Karpas-422 (cell line): ENCODE data around the gene SEPTIN3. TPM values are rescaled to one million over a fixed set of nuclear protein-coding genes. Genes with fewer than 3 reads are reported as not detected.

Experiments used
- DNase-seq: peaks from one replicate; pipeline ENCODE4 v3.0.0-alpha.2; 2015
- H2AFZ ChIP-seq: fragments of 200-600 bp; sonication (generic); 2 replicates; pipeline ENCODE4 v1.6.1; 2014; ENCODE audit warnings: antibody characterized with exemption, low read length, mixed read lengths
- H3K27ac ChIP-seq: fragments of 200-600 bp; sonication (generic); 2 replicates; pipeline ENCODE4 v1.5.1; 2014; ENCODE audit warnings: mild to moderate bottlenecking, low read length, moderate library complexity
- H3K27me3 ChIP-seq: fragments of 200-600 bp; sonication (generic); 2 replicates; pipeline ENCODE4 v1.6.1; 2014; ENCODE audit warnings: low read length, mixed read lengths
- H3K36me3 ChIP-seq: fragments of 200-600 bp; sonication (generic); 2 replicates; pipeline ENCODE4 v1.6.1; 2014; ENCODE audit warnings: low read length, mixed read lengths; ENCODE audit not compliant: insufficient read depth
- H3K4me1 ChIP-seq: fragments of 200-600 bp; sonication (generic); 2 replicates; pipeline ENCODE4 v1.6.1; 2014; ENCODE audit warnings: mild to moderate bottlenecking, low read length, mixed read lengths
- H3K4me2 ChIP-seq: fragments of 200-600 bp; sonication (generic); 2 replicates; pipeline ENCODE4 v1.6.1; 2014; ENCODE audit warnings: low read length, low read depth, mild to moderate bottlenecking; ENCODE audit not compliant: poor library complexity, severe bottlenecking
- H3K4me3 ChIP-seq: fragments of 200-600 bp; sonication (generic); 2 replicates; pipeline ENCODE4 v1.5.1; 2014; ENCODE audit warnings: mild to moderate bottlenecking, antibody characterized with exemption, low read length, mixed read lengths
- H3K79me2 ChIP-seq: fragments of 200-600 bp; sonication (generic); 2 replicates; pipeline ENCODE4 v1.6.1; 2014; ENCODE audit warnings: mild to moderate bottlenecking, low read length, mixed read lengths
- H3K9ac ChIP-seq: fragments of 200-600 bp; sonication (generic); 2 replicates; pipeline ENCODE4 v1.6.0; 2014; ENCODE audit warnings: low read length
- H3K9me2 ChIP-seq: fragments of 200-600 bp; sonication (generic), shearing (Covaris generic); replicated peaks from 2 replicates; pipeline ENCODE4 v1.6.0; 2014; ENCODE audit warnings: mild to moderate bottlenecking, low read length, moderate library complexity; ENCODE audit not compliant: insufficient read depth
- H3K9me3 ChIP-seq: fragments of 300-700, 200-600 bp; sonication (generic); 2 replicates; pipeline ENCODE4 v1.6.1; 2014; ENCODE audit warnings: low read length, mixed read lengths
- H4K20me1 ChIP-seq: fragments of 200-600 bp; sonication (generic); 2 replicates; pipeline ENCODE4 v1.6.1; 2014; ENCODE audit warnings: mild to moderate bottlenecking, antibody characterized with exemption, low read length, low read depth; ENCODE audit not compliant: insufficient read depth
- total RNA-seq: library from RNA; depleted of rRNA; stranded (reverse); fragments of >200 nt; shearing (Covaris generic); gene quantifications from 2 replicates; pipeline ENCODE4 v1.2.3, GENCODE V29; 2014; ENCODE audit warnings: low replicate concordance

The SEPTIN3 gene
- total RNA-seq, 1 experiment from 2014 or later, result not detected

DNA sequence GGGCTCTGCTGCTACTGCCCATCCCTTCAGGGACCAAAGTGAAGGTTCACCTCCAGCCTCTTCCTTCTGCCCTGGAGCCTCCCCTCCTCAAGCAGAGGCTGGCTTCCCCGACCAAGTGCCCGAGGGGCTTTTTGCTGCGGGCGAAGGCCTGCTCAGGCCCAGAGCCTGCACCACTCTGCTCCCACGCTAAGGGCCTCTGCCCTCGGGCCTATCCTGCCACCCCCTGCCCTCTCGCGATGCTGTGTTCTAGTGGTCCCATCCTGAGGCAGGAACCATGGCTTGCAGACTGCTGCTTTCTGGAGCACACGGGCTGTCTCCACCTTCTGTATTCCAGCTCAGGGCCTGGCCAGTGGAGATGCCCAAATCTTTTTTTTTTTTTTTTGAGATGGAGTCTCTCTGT is 33.7 kb upstream of the SEPTIN3 start:
- Histone ChIP-seq H2AFZ (no peak overlapping the region), H3K4me2 (peak overlapping the region; percentile 50), H3K4me3 (no peak overlapping the region), H3K27me3 (no peaks in the 10 kb centered on the region), H3K79me2 (peaks cover 4% of the 10 kb centered on the region), H3K27ac (peak overlapping the region; percentile 100), H3K36me3 (peaks cover 12% of the 10 kb centered on the region), H3K4me1 (peaks cover 98% of the 10 kb centered on the region), H3K9me2 (no peaks in the 10 kb centered on the region), H3K9me3 (no peaks in the 10 kb centered on the region), H4K20me1 (no peaks in the 10 kb centered on the region), H3K9ac (peak overlapping the region; percentile 69)
- DNase-seq, result peak; percentile 66

DNA sequence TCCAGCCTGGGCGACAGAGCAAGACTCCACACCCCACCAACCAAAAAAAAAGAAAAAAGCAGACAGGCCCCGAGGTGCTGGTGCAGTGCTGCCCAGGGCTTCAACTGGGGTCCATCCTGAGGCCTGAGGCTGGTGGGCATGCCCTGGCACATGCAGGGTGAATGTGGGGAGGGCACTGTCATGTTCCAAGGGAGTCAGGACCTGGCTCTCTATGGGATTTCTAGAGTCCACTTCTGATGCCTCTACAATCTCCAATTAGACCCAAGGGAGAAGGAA is 32.4 kb upstream of the SEPTIN3 start:
- H3K4me3 ChIP-seq, result no peak overlapping the region
- peak overlapping the region; percentile 50 for H3K4me2 ChIP-seq
- H3K27me3 ChIP-seq, result no peaks in the 10 kb centered on the region
- H3K36me3 ChIP-seq, result peaks cover 17% of the 10 kb centered on the region
- no peaks in the 10 kb centered on the region for H4K20me1 ChIP-seq
- peak overlapping the region; percentile 69 for H3K9ac ChIP-seq
- no peak overlapping the region for H2AFZ ChIP-seq
- H3K4me1 ChIP-seq, result peaks cover 99% of the 10 kb centered on the region
- peak; percentile 70 for DNase-seq
- H3K27ac ChIP-seq, result peak overlapping the region; percentile 100
- peaks cover 4% of the 10 kb centered on the region for H3K79me2 ChIP-seq
- no peaks in the 10 kb centered on the region for H3K9me2 ChIP-seq
- no peaks in the 10 kb centered on the region for H3K9me3 ChIP-seq

DNA sequence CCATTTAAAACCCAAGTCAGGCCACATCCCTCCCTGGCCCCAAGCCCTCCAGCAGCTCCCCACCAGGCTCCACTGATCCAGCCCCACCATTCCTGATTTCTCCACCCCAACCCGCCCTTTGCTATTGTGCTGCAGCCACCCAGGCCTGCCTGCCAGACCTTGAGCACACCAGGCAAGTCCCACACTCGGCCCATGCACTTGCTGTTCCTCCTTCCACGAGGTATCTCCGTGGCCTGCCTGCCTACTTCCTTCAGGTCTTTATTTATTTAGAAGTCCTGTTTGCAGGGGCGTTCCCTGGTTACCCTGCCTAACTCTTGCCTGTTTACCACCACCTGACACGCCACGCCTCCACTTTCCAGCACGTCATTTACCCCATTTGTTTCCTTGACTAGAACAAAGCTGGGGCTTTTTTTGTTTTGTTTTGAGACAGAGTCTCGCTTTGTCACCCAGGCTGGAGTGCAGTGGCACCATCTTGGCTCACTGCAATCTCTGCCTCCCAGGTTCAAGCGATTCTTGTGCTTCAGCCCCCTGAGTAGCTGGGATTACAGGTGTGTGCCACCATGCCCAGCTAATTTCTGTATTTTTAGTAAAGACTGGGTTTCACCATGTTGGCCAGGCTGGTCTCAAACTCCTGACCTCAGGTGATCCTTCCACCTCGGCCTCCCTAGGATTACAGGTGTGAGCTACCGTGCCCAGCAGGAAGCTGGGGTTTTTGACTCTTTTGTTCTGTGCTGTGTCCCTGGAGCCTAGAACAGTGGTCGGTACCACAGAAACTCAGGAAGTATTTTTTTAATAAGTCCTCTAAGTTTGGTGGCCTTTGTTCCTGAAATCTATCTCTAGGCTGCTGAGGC is 29.0 kb upstream of the SEPTIN3 start:
- H3K4me3 ChIP-seq, result peak overlapping the region; percentile 27; the same call in 1 of the 2 replicates
- peak; percentile 89 for DNase-seq
- peak overlapping the region; percentile 40 for H3K4me2 ChIP-seq

DNA sequence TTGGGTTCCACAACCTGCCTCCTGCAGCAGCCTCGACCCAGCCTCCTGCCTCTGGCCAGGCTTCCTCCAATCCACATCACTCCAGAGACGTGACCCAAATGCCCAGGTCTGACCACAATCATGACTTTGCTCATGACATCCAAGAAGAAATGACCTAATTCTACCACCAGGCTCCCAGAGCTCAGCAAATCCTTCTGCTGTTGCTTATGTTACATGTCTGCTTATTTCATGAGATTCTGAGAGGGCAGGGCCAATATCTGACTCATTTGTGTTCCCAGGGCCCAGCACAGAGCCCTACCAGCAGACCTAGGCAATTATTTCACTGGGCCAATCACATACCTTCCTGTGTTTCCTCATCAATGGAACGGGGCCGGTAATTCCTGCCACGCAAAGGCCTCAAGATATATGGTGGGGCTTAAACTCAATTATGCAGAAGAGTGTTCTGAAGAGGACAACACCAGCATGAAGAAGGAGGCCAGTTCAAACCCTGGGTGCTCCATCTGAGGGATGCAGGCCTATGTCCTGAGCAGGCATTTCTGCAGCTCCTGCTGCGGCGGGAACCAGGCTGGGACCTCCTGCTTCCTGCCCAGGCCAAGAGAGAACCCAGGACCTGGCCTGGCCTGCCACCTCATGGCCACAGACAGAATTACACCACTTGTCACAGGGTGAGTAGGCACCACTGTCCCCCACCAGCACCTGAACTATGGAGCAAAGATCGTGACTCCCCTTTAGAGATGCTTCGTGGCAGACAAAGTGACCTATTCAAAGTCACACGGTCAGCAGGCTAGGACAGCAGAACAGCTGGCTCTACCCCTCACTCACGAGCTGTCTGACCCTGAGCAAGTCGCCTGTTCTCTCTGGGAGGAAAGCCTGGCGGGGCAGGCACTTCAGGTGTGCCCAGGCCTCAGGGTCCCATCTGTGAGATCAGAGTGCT is 28.1 kb upstream of the SEPTIN3 start:
- Histone ChIP-seq H3K9me2 (no peaks in the 10 kb centered on the region), H3K4me2 (peak overlapping the region; percentile 40), H3K9ac (peak overlapping the region; percentile 58), H3K9me3 (no peaks in the 10 kb centered on the region), H3K27me3 (no peaks in the 10 kb centered on the region), H4K20me1 (no peaks in the 10 kb centered on the region), H3K4me3 (peak overlapping the region; percentile 27; the same call in 1 of the 2 replicates), H3K79me2 (peaks cover 18% of the 10 kb centered on the region), H2AFZ (no peak overlapping the region), H3K4me1 (peaks cover 86% of the 10 kb centered on the region), H3K36me3 (peaks cover 37% of the 10 kb centered on the region), H3K27ac (peak overlapping the region; percentile 100)
- DNase-seq, result peak; percentile 93

More for the DNA sequence above, 29.0 kb upstream of the SEPTIN3 start:
- Histone ChIP-seq H3K9me3 (no peaks in the 10 kb centered on the region), H3K27ac (peak overlapping the region; percentile 100), H3K79me2 (peaks cover 12% of the 10 kb centered on the region), H3K9ac (peak overlapping the region; percentile 63), H3K27me3 (no peaks in the 10 kb centered on the region), H3K4me1 (peaks cover 94% of the 10 kb centered on the region), H3K36me3 (peaks cover 37% of the 10 kb centered on the region), H2AFZ (no peak overlapping the region), H3K9me2 (no peaks in the 10 kb centered on the region), H4K20me1 (no peaks in the 10 kb centered on the region)

DNA sequence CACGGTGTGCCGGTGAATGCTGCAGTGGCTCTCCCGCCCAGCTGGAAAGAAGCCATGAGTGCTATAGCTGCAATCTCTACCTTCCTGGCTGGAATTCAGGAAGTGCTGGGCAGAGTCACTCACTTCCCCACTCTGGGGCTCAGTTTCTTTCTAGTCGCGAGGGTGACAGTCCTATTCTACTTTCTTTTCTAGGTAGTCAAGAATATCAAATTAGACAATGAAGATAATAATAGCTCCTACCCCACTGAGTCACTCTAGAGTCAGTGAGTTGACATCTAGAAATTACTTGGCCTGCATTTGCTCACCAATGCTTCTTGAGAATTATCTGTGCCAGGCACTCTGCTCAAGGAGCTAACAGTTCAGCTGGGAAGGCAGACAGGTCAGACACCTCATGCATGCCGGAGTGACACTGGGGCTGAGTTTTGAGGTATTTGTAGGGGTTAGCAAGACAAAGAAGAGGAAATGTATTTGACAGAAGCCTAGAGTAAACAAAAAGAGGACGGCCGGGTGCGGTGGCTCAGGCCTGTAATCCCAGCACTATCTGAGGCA is 25.5 kb upstream of the SEPTIN3 start:
- Histone ChIP-seq H3K27me3 (no peaks in the 10 kb centered on the region), H3K9me2 (no peaks in the 10 kb centered on the region), H3K79me2 (peaks cover 23% of the 10 kb centered on the region), H3K4me1 (peaks cover 77% of the 10 kb centered on the region), H3K9ac (peak overlapping the region; percentile 29), H3K4me2 (peak overlapping the region; percentile 43), H4K20me1 (no peaks in the 10 kb centered on the region), H2AFZ (no peak overlapping the region), H3K9me3 (no peaks in the 10 kb centered on the region), H3K36me3 (peaks cover 33% of the 10 kb centered on the region), H3K4me3 (no peak overlapping the region), H3K27ac (peak overlapping the region; percentile 99)
- DNase-seq, result peak; percentile 46

DNA sequence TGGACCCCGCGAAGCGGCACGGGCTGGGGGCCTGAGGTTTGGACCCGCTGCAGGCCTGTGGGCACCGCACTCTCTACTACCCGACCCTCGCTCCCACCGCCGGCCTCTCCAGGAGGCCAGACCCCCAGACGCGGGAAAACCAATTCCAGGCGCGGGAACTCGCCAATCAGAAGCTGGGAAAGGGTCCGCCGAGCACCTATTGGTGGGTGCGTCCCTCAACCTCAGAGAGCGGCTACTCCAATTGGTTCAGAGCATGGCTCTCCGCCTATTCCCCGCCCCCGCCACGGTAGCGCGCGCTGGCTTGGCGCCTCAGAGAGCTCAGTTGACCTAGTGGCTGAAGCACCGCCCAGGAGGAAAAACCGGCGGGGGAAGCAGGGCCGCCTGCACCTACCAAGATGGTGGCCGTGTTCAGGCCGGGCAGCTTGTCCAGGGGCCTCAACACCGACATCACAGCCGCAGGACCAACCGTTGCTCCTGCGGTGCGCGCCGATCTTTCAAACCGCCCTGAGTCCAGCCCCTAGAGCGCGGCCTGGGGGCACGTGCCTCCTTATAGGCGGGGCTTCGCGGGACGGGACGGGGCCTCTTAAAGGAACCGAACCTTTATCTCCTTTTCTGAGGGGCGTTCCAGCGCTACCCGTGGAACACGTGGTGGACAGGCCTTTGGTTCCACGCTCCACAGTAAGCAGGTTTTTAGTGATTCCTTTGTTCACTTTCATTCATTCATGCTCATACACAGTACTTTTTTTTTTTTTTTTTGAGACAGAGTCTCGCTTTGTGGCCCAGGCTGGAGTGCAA is 22.4 kb upstream of the SEPTIN3 start, which contains the start of gene CENPM:
Gene CENPM (minus strand): TSS at position 524 of the 795 bp plus-strand sequence. CDS start 76 bp downstream, at position 448.
- Histone ChIP-seq H2AFZ (no peak within 1 kb of the TSS), H3K4me2 (peak within 1 kb of the TSS; percentile 88), H3K4me1 (peaks cover 77% of the 10 kb centered on the region), H3K4me3 (peak within 1 kb of the TSS; percentile 91), H4K20me1 (no peaks in the 10 kb centered on the region), H3K9ac (peak within 1 kb of the TSS; percentile 91), H3K27ac (peak within 1 kb of the TSS; percentile 99), H3K79me2 (peaks cover 19% of the 10 kb centered on the region), H3K27me3 (no peaks in the 10 kb centered on the region), H3K9me3 (no peaks in the 10 kb centered on the region), H3K9me2 (no peaks in the 10 kb centered on the region), H3K36me3 (peaks cover 20% of the 10 kb centered on the region)
- peak; percentile 98 for DNase-seq

DNA sequence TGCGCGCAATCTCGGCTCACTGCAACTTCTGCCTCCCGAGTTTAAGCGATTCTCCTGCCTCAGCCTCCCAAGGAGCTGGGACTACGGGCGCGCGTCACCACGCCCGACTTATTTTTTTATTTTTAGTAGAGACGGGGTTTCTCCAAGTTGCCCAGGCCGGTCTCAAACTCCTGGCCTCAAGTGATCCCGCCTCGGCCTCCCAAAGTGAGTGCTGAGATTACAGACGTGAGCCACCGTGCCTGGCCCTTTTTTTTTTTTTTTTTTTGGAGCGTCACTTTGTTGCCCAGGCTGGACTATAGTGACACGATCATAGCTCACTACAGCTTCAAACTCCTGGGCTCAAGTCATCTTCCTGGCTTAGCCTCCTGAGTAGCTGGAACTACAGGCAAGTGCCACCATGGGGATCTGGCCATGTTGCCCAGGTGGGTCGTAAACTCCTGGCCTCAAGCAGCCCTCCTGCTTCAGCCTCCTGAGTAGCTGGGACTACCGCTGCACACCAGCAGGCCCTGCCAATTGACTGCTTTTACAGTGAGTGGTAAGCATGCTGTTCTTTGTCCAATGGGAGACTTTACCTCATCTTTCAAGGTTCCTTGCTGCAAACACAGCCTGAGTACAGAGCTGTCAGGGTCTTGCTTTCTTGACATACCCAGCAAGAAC is 21.7 kb upstream of the SEPTIN3 start:
- H3K27ac ChIP-seq, result peak overlapping the region; percentile 99
- peaks cover 81% of the 10 kb centered on the region for H3K4me1 ChIP-seq
- H3K36me3 ChIP-seq, result peaks cover 17% of the 10 kb centered on the region
- no peaks in the 10 kb centered on the region for H4K20me1 ChIP-seq
- peak; percentile 57 for DNase-seq
- peak overlapping the region; percentile 88 for H3K4me2 ChIP-seq
- H2AFZ ChIP-seq, result no peak overlapping the region
- H3K9me3 ChIP-seq, result no peaks in the 10 kb centered on the region
- H3K27me3 ChIP-seq, result no peaks in the 10 kb centered on the region
- H3K79me2 ChIP-seq, result peaks cover 19% of the 10 kb centered on the region
- H3K9ac ChIP-seq, result peak overlapping the region; percentile 91
- H3K4me3 ChIP-seq, result peak overlapping the region; percentile 91
- no peaks in the 10 kb centered on the region for H3K9me2 ChIP-seq
